Measurements from ENCODE around the gene LIPC.

Gene LIPC

GRCh38 chr15:58554758-58555157 lies 123.0 kb downstream of the LIPC start:
- DNase-seq (ENCODE audit: low read depth): no peak

- no peak for DNase-seq (ENCODE audit: low read depth)
These were observed 123.6 kb downstream of the LIPC start for GRCh38 chr15:58555162-58556027.

GRCh38 chr15:58556028-58556361 lies 124.2 kb downstream of the LIPC start:
- no peak for DNase-seq (ENCODE audit: low read depth)

DNA sequence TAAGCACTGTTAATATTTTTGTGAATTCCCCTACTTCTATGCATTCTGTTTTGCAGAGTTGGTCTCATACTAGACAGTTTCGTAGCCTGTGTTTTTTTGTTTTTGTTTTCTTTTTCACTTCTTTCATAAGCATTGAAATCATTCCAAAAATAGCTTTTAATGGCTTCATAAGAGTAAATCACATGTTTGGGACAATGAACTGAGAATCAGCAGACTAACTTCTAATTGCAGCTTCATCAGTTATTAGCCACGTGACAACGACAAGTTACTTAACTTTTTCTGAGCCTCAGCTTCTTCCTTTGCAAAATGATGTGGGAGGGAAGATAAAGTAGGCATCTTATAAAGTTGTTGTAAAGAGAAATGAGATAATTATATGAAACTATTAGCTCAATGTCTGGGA lies 124.8 kb downstream of the LIPC start:
- DNase-seq (ENCODE audit: low read depth): no peak

DNA sequence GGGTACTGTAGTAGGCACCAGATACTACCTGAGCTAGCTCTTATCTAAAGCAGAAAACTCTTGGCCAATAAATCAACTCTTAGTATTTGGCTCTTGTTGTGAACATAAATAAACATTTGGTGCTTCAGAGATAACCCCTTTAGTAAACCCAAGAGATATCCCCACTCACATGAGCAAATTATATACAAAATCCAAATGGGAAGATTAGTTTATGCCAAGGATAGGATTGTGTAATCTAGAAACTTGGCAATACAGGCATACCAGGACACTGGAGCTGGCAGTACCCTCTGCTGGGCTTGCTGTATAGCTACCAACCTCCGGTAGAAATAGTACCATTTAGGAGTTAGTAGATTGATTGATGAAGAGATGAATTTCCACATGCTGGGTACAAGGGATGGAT lies 127.0 kb downstream of the LIPC start:
- no peak for DNase-seq (ENCODE audit: low read depth)

DNA sequence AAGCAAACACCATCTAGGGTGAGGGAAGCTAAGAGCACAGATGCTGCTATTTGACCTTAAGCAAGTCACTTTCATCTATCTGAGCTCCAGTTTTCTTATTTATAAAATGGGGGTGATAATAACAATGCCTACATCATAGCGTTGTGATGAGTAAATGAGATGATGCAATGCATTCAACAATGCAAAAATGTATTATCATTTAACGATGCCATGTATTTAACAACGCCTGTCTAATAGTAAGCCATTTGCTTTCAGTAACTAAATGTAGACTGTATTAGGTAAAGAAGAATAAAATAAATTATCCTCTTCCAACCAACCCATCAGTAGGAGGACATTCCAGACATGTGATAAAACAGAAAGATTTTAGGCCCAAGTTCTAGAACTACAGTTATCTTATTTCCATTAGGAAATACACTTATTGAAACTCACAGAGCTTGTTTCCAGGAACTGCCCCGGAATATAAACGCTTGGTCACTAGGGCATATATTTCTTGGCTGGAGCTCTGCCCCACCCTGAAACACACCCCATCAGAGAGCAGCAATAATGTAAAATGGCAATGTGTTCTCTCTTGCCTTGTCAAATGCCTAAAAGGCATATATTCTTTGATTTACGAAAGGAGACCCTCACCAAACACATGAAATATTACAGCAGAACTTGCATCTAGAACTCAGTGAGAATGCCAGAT lies 128.3 kb downstream of the LIPC start:
- no peak for DNase-seq (ENCODE audit: low read depth)

DNA sequence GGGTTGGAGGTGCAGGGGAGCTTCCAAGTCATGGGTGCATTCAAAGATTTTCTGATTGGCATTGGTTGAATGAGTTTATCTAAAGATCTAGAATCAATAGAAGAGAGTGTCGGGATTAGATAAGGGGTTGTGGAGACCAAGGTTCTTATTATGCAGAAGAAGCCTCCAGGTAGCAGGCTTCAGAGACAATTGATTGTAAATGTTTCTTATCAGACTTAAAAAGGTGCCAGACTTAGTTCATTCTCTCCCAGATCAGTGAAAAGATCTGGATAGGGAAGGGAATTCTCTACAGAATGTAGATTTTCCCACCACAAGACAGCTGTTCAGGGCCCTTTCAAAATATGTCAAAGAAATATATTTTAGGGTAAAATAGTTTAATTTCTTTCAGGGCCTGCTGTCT lies 129.5 kb downstream of the LIPC start:
- no peak for DNase-seq (ENCODE audit: low read depth)

- no peak for DNase-seq (ENCODE audit: low read depth)
These were observed 130.3 kb downstream of the LIPC start for GRCh38 chr15:58562135-58562534.

GRCh38 chr15:58564981-58565380 lies 133.2 kb downstream of the LIPC start:
- DNase-seq (ENCODE audit: low read depth): no peak

DNA sequence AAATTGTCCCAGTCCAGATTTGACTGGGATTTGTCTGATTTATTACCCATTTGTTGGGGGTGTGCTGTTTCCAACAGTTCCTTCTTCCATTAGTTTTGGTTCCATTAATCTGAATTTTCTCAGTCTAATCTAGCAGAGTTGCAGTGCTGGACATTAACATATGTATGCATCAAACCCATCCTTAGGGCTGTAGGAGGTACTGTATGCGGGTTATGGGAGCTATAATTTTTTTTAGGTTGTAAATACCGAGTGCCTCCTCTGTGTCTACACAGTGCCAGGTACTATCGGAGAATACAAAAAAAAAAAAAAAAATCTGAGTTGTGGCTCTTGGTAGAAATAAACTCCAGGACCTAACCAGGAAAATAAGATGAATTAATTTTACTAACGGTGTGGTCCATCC lies 133.8 kb downstream of the LIPC start:
- no peak for DNase-seq (ENCODE audit: low read depth)

- no peak for DNase-seq (ENCODE audit: low read depth)
These were observed 134.2 kb downstream of the LIPC start for GRCh38 chr15:58566029-58566428.

DNA sequence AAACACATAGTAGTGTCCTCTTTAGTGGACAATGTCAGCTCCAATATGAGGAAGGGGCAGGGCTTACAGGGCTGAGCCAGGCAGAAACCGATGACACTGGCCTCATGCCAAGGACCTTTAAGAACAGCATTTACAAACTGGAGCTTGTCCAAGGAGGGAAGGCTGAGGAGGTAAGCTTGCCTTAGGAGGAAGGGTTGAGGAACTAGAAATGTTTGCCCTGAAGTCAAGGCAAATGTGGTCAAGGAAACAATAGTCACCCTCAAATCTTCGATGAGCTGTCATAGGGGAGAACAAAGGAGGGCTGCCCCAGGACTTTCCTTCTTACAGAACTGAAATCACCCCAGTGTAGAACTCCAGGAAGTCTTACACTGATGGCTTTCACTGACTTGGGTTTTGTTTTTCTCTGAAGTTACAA lies 136.4 kb downstream of the LIPC start:
- no peak for DNase-seq (ENCODE audit: low read depth)

GRCh38 chr15:58569455-58569854 lies 137.7 kb downstream of the LIPC start:
- no peak for DNase-seq (ENCODE audit: low read depth)

DNA sequence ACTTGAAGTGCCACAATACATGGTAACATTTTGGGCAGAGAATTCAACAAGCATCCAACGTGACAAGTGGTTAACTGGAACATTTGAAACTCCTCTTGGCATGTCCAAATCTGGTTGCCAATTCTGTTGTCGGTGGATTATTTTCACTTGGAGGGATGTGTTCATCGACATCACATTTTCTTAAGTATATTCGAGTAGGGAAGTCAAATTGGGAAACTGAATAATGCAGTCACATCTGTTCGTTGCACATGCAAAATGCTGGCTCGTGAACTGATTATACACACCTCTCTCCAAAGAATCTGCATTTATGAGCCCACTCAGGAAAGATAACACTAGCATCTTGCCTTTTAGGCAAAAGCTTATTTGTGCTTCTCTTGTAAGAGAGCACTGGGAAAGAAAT lies 139.7 kb downstream of the LIPC start:
- no peak for DNase-seq (ENCODE audit: low read depth)

DNA sequence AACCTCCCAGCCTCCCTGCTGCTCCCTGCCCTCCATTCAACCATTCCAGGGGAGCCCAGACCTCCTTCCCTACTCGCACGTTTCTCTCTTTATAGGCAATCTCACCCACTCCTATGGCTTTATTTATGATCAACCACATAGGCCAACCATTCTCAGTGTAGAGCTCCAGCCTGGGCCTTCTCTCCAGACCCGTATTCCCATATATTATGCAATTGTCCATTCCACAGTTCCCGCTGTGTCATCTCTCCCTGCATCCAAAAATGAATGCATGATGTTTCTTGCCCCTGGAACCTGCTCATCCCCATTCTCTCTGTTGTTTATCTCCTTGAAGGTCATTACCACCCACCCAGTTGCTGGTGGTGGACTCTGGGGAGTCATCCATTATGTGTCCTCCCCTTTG lies 140.7 kb downstream of the LIPC start:
- DNase-seq (ENCODE audit: low read depth): no peak

- DNase-seq (ENCODE audit: low read depth): no peak
These were observed 141.5 kb downstream of the LIPC start for GRCh38 chr15:58573270-58573669.

DNA sequence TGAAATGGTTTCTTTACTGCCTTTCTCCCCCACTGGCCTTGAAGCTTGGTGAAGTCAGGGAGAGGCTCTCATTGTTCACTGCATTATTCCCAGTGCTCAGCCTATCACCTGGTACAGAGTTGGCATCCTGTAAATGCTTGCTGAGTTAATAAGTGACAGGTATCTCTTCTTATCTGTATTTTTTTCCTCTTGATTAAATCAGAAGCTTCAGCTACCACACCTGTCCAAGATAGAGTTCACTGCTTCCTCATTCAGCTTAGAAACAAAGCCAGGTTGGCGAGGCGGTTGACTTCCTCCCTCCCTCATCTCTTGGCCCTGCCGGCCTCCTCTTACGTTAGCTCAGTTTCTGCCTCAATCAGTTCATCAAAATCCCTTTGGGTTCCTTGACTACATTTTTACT lies 142.8 kb downstream of the LIPC start:
- no peak for DNase-seq (ENCODE audit: low read depth)

DNA sequence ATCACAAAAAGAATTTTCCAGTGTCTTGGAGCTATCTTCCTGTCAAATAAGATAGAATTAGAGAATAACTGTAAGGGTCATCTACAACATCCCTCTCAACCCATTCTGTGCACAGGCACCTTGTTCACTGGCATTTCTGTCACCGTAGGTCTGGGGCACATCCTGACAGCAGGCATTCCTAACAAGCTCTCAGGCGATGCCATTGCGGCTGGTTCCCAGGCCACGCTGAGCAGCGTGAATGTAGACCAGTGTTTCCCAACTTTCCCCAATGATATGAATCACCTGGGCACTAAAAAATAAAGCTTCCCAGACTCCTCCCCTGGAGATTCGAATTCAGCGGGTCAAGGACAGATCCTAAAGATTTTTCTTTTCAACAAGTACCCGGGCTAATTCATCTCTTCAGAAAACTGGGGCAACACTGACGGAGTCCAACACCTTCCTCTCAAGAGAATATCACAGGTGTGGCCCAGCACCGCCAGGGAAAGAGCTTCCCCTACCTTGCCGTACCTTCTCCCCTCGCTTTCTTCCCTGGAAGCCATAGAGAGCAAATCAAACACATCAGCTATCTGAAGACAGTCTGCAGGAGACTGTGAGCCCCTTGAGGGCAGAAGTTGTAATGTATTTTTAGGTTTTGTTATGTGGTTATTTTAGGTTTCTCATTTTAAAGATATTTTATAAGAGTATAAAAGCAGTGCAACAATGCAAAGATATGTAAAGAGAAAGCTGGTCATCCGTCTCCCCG lies 143.4 kb downstream of the LIPC start:
- no peak for DNase-seq (ENCODE audit: low read depth)

- no peak for DNase-seq (ENCODE audit: low read depth)
These were observed 144.9 kb downstream of the LIPC start for GRCh38 chr15:58576657-58577056.

GRCh38 chr15:58582160-58582559 lies 150.4 kb downstream of the LIPC start:
- DNase-seq (ENCODE audit: low read depth): no peak

- no peak for DNase-seq (ENCODE audit: low read depth)
These were observed 151.5 kb downstream of the LIPC start for GRCh38 chr15:58583171-58583908.

- no peak for DNase-seq (ENCODE audit: low read depth)
These were observed 153.1 kb downstream of the LIPC start for GRCh38 chr15:58584789-58585461.
